Measurements from ENCODE around the gene ZNF99.
"Not testable (repeated sequence)": the region's sequence is repeated elsewhere in the genome, so short reads cannot be mapped to it uniquely, and the experiment has no call there.

The ZNF99 gene

DNA sequence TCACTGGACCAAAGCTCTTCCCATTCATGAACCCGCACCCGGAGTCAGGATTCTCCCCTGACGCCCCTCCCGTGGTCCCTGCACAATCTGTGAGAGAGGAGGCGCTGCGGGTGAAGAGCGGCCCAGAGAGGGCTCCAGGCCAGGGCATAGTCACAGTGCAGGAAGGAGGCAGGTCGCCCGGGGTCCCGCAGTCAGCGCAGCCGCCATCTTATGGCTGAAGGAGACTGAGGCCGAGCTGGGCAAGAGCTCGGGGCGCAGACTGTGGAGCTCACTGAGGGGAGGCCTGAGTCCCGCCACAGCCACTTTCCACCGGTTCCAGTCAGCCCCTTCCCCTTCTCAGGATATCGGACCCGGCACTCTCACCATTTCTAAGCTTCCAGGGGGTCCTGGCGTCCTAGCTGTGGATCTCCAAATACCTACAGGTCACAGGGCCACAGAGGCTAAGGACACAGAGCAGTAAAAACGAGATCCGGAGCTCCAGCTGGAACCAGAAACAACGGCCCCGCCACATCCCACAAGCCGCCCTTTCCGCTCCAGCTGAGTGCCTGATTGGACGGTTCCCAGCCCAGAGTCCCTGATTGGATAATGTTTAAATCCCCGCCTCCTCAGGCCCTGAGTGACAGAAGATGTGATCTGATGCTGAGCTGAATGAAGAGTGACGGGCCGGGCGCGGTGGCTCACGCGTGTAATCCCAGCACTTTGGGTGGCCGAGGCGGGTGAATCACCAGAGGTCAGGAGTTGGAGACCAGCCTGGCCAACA is at the start of gene ZNF99:
ZNF99 (minus strand) TSS at position 501 of the 760 bp plus-strand sequence; CDS start at position 366, 135 bp downstream.
- no peak within 1 kb of the TSS for H3K4me3 Mint-ChIP-seq

DNA sequence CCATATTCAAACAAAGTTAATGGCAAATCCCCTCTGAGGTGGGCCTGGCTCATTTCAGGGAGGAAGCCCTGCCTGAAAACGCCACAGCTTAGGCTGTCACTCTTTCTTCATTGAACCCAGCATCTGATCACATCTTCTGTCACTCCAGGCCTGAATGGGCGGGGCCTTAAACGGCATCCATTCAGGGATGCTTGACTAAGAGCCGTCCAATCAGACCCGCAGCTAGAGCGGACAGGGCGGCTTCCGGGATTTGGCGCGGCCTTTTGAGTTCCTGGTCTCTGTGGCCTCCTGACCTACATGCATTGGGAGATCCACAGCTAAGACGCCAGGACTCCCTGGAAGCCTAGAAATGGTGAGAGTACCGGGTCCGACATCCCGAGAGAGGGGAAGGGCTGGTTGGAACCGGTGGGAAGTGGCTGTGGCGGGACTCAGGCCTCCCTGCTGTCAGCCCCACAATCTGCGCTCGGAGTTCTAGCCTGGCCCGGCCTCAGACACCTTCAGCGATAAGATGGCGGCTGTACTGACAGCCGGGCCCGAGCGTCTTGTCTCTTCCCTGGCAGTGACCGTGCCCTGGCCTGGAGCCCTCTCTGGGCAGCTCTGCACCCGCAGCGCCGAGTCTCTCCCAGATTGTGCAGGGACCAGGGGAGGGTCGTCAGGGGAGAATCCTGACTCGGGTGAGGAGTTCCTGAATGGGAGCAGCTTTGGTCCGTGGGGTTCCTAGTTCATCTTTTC is 48.2 kb upstream of the ZNF99 start, which contains the start of gene ZNF723:
ZNF723 (plus strand) TSS at position 261 of the 732 bp plus-strand sequence; CDS start at position 350, 89 bp downstream.
- Mint-ChIP-seq H3K27me3 (no peaks in the 10 kb centered on the region), H3K36me3 (ENCODE audit: low read depth) (peaks cover 2% of the 10 kb centered on the region), H3K4me1 (ENCODE audit: low read depth) (no peaks in the 10 kb centered on the region), H3K4me3 (no peak within 1 kb of the TSS), H3K9me3 (peaks cover 20% of the 10 kb centered on the region), H3K27ac (no peak within 1 kb of the TSS)
- no peak for DNase-seq

More for the DNA sequence above, at the start of gene ZNF99:
- Mint-ChIP-seq H3K4me1 (ENCODE audit: low read depth) (no peaks in the 10 kb centered on the region), H3K36me3 (ENCODE audit: low read depth) (peaks cover 4% of the 10 kb centered on the region), H3K27ac (no peak within 1 kb of the TSS), H3K9me3 (peaks cover 24% of the 10 kb centered on the region), H3K27me3 (peaks cover 8% of the 10 kb centered on the region)
- no peak for DNase-seq

DNA sequence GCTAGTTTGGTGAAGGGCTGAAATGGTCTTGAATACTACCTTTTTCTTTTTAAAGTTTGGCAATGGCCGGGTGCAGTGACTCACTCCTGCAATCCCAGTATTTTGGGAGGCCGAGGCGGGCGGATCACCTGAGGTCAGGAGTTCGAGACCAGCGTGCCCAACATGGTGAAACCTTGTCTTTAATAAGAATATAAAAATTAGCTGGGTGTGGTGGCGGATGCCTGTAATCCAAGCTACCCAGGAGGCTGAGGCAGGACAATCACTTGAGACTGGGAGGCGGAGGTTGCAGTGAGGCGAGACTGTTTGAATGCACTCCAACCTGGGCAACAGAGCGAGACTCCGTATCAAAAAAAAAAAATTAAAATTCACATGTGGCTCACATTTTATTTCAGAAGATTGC is 47.3 kb upstream of the ZNF99 start:
- Mint-ChIP-seq H3K4me3 (no peak overlapping the region), H3K4me1 (ENCODE audit: low read depth) (no peaks in the 10 kb centered on the region), H3K27me3 (no peaks in the 10 kb centered on the region), H3K27ac (no peak overlapping the region), H3K9me3 (peaks cover 22% of the 10 kb centered on the region), H3K36me3 (ENCODE audit: low read depth) (peaks cover 2% of the 10 kb centered on the region)
- DNase-seq = no peak

DNA sequence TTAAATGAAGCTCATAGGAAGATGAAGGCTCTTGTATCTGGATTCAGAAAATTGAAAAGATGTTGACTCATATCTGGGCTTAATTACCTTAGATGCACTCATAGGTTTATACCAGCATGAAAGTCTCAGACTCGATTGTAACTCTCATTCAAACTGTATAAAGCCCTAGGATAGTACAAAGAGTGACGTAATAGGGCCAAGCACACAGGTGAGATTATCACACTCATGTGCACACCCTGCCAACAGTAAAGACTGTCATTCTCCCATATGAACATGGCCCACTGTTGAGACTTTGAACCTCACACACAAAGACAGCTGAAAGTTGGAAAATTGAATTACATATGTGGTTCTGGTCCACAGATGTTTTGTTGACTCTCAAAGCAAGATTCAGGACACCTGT is 30.2 kb upstream of the ZNF99 start:
- Mint-ChIP-seq H3K27ac (no peak overlapping the region), H3K27me3 (no peaks in the 10 kb centered on the region), H3K36me3 (ENCODE audit: low read depth) (no peaks in the 10 kb centered on the region), H3K4me3 (no peak overlapping the region), H3K4me1 (ENCODE audit: low read depth) (no peaks in the 10 kb centered on the region), H3K9me3 (peaks cover 66% of the 10 kb centered on the region)
- no peak for DNase-seq

DNA sequence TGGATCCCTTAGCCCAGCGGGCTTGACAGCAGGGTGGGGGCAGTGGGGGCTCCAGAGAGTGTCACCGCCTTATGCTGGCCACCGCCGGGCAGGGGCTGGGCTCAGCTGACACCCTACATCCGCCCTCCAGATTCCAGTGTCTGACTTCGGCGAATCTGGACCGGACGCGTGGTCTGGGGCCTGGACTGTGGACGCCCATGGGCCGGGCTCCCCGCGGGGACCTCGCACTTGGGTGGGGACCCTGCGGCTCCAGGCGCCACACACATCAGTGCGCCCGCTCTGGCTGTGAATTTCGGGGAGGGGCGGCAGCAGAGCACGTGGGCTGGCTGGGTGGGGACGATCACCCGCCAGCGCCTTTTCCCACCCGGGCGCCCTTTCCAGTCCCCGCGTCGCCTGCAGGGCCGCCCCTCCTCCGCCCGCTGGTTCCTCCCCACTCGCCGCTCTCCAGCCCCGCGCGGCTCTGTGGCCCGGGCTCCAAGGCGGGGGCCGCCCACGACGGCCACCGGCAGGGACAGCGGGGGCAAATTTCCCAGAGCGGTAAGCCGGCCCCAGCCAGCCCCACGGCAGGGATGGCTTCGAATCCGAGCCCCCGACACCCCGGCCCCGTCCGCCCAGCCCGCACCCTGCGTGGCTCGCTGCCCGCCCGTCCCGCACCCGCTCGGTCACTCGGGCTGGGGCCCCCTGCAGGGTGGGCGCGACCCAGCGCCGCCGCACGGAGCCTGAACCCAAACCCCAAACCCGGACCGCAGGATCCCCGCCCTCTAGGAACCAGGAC is 23.3 kb upstream of the ZNF99 start:
- H3K27ac Mint-ChIP-seq = no peak overlapping the region
- peaks cover 36% of the 10 kb centered on the region for H3K9me3 Mint-ChIP-seq
- peaks cover 8% of the 10 kb centered on the region for H3K27me3 Mint-ChIP-seq
- H3K4me1 Mint-ChIP-seq (ENCODE audit: low read depth) = no peaks in the 10 kb centered on the region
- H3K36me3 Mint-ChIP-seq (ENCODE audit: low read depth) = no peaks in the 10 kb centered on the region
- H3K4me3 Mint-ChIP-seq = no peak overlapping the region
- no peak for DNase-seq

DNA sequence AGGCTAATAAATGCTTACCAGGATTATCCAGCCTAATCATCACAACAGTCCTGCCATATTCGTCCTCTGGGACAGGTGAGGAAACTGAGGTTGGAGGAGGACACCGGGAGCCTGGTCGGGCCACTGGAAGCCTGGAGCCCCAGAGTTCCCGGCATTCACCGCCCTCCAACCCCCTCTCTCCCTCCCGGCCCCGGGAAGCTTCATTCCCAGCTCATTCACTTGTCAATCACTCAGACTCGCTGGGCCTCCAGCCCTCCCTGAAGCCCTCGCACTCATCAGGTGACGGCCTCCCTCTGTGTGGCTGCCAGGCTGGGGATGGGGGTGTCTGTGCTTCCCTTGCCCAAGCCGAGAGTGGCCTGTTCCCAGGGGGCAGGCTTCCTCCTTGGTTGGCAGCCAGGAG is 22.5 kb upstream of the ZNF99 start:
- H3K4me1 Mint-ChIP-seq (ENCODE audit: low read depth) = no peaks in the 10 kb centered on the region
- H3K27ac Mint-ChIP-seq = no peak overlapping the region
- no peak for DNase-seq
- H3K9me3 Mint-ChIP-seq = peaks cover 36% of the 10 kb centered on the region
- no peaks in the 10 kb centered on the region for H3K36me3 Mint-ChIP-seq (ENCODE audit: low read depth)
- peaks cover 8% of the 10 kb centered on the region for H3K27me3 Mint-ChIP-seq
- no peak overlapping the region for H3K4me3 Mint-ChIP-seq

DNA sequence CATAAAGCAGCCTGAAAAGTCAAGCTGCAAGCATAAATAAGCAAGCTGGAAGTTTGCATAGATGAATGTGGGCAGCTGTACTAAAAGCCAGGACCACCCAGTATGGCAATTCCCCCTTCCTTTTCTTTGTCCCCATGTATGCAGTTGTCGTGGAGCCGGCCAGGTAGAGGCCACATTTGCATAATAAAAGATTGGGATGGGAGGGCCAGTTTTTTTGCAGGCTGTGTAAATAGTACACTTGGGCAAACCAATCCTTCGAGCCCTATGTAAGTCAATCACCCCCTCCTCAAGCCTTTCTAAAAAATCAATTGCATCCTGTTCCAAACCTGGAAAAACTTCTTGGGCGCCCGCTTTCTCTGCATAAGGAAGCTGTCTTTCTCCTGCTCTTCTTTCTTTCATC is 13.1 kb upstream of the ZNF99 start:
- DNase-seq = no peak
- Mint-ChIP-seq H3K27ac (no peak overlapping the region), H3K36me3 (ENCODE audit: low read depth) (peaks cover 5% of the 10 kb centered on the region), H3K4me1 (ENCODE audit: low read depth) (no peaks in the 10 kb centered on the region), H3K4me3 (no peak overlapping the region), H3K9me3 (peaks cover 53% of the 10 kb centered on the region), H3K27me3 (no peaks in the 10 kb centered on the region)

DNA sequence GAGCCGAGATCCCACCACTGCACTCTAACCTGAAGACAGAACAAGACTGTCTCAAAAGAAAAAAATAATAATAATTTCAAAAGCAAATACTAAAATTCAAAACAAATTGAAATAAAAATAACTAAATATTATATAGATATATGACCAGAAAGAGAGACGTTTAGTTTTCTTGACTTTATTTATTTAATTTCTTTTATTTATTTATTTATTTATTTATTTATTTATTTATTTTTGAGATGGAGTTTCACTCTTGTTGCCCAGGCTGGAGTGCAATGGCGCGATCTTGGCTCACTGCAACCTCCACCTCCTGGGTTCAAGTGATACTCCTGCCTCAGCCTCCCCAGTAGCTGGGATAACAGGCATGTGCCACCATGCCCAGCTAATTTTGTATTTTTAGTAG is 8.9 kb upstream of the ZNF99 start:
- DNase-seq; H3K4me3 Mint-ChIP-seq; H3K27me3 Mint-ChIP-seq; H3K36me3 Mint-ChIP-seq (ENCODE audit: low read depth); H3K4me1 Mint-ChIP-seq (ENCODE audit: low read depth); H3K27ac Mint-ChIP-seq: not testable (repeated sequence)
- peaks cover 41% of the 10 kb centered on the region for H3K9me3 Mint-ChIP-seq

DNA sequence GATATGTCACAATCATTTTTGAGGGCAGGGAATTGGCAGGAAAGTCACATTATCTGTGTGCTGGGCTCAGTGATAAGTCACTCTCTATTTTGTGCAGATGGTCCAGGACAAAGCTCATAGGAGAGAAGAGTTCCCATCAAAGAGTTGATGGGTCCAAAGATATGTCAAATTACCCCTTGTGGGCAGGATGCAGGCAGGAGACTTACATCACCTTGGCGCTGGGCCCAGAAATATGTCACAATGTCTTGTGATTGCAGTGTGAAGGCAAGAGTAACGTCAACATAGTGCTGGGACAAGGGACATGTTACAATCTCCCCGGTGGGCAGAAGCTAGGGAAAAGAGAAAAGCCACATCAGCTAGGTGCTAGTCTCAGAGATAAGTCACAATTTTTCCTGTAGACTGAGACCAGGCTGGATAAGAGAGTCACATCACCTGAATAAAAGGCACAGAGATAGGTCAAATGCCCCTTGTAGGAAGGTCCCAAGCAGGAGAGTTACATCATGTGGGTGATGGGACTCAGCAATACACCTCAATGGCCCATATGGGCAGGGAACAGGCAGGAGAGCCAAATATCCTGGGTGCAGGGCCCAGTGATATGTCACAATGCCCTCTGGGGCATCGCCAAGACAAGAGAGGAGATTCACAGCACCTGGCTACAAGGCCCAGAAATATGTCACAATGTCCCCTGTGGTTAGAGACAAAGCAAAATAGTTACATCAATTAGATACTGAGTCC is 47.9 kb downstream of the ZNF99 start:
- Mint-ChIP-seq H3K9me3 (peaks cover 61% of the 10 kb centered on the region), H3K4me1 (ENCODE audit: low read depth) (no peaks in the 10 kb centered on the region), H3K27ac (no peak overlapping the region), H3K4me3 (no peak overlapping the region), H3K27me3 (no peaks in the 10 kb centered on the region), H3K36me3 (ENCODE audit: low read depth) (no peaks in the 10 kb centered on the region)
- no peak for DNase-seq

DNA sequence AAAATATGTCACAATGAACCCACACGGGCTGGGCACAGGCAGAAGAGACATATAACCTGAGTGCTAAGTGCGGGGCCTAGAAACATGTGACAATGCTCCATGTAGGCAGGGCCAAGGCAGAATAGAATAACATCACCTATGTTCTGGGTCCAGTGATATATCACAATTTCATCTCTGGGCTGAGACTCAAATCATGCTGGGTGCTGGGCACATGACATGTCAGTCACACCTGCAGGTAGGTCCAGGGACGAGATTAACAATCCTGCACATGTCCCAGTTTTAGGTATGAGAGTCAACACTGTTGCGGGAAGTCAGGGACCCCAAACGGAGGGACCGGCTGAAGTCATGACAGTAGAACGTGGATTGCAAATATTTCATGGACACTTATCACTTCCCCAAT is 50.3 kb downstream of the ZNF99 start:
- DNase-seq = no peak
- H3K27ac Mint-ChIP-seq = no peak overlapping the region
- no peaks in the 10 kb centered on the region for H3K4me1 Mint-ChIP-seq (ENCODE audit: low read depth)
- no peaks in the 10 kb centered on the region for H3K27me3 Mint-ChIP-seq
- H3K36me3 Mint-ChIP-seq (ENCODE audit: low read depth) = no peaks in the 10 kb centered on the region
- peaks cover 53% of the 10 kb centered on the region for H3K9me3 Mint-ChIP-seq
- no peak overlapping the region for H3K4me3 Mint-ChIP-seq

DNA sequence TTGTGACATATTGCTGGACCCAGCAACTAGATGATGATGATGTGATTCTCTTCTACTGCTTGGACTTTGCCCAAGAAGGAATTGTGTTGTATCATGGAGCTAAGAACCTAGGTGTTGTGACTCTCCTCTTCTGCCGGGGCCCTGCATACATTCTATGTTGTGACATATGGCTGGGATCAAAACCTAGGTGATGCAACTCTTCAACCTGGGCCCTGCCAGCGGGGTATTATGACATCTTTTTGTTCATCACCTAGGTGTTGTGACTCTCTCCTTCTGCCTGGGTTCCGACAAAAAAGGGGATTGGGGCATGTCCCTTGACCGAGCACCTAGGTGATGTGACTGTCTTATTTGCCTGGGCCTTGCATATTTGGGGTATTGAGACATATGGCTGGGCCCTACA is 55.7 kb downstream of the ZNF99 start:
- H3K9me3 Mint-ChIP-seq = peaks cover 39% of the 10 kb centered on the region
- H3K36me3 Mint-ChIP-seq (ENCODE audit: low read depth); H3K4me3 Mint-ChIP-seq; H3K27ac Mint-ChIP-seq; H3K4me1 Mint-ChIP-seq (ENCODE audit: low read depth); H3K27me3 Mint-ChIP-seq; DNase-seq: not testable (repeated sequence)

DNA sequence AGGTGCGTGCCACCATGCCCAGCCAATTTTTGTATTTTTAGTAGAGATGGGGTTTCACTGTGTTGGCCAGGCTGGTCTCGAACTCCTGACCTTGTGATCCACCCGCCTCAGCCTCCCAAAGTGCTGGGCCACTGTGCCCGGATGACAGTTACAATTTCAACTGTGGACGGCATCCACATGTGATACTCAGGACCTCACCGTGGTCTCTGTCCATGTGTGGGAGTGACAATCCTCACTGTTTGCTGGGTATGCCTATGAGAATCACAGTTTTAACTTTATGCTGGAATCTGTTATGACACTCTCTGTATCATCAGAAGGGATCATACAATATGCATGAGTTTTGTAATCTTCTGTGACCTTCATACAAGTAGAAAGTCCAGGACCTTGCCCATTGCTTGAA is 62.4 kb downstream of the ZNF99 start:
- not testable (repeated sequence) for H3K27ac Mint-ChIP-seq; H3K27me3 Mint-ChIP-seq; H3K4me1 Mint-ChIP-seq (ENCODE audit: low read depth); H3K4me3 Mint-ChIP-seq; DNase-seq; H3K36me3 Mint-ChIP-seq (ENCODE audit: low read depth)
- peaks cover 38% of the 10 kb centered on the region for H3K9me3 Mint-ChIP-seq

DNA sequence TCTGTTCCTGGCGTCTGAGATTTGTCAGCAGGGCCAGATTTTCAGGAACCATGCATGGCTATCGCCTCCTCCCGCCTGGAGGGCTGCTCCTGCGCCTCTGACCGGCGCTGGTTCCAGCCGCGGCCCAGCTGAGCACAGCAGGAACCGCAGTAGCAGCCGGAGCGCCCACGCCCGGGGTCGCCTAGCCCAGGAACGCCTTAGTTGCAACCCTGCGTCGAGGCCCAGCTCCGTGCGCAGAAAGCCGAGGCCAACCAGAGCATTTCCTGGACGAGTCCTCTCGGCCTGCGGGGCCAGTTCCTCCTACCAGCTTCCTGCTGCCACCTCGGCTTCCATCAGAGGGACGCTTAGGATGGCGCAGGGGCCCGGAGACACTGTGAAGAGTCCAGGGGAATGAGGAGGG is 75.0 kb downstream of the ZNF99 start:
- Mint-ChIP-seq H3K27me3 (no peaks in the 10 kb centered on the region), H3K9me3 (peaks cover 10% of the 10 kb centered on the region), H3K4me3 (no peak overlapping the region), H3K4me1 (ENCODE audit: low read depth) (no peaks in the 10 kb centered on the region), H3K27ac (no peak overlapping the region), H3K36me3 (ENCODE audit: low read depth) (no peaks in the 10 kb centered on the region)
- no peak for DNase-seq

DNA sequence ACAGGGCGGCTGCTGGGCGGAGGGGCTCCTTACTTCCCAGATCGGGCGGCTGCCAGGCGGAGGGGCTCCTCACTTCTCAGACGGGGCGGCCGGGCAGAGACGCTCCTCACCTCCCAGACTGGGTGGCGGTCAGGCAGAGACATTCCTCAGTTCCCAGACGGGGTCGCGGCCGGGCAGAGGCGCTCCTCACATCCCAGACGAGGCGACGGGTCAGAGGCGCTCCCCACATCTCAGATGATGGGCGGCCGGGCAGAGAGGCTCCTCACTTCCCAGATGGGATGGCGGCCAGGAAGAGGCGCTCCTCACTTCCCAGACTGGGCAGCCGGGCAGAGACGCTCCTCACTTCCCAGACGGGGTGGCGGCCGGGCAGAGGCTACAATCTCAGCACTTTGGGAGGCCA is 80.9 kb downstream of the ZNF99 start:
- peaks cover 17% of the 10 kb centered on the region for H3K9me3 Mint-ChIP-seq
- H3K27me3 Mint-ChIP-seq; DNase-seq; H3K4me3 Mint-ChIP-seq; H3K27ac Mint-ChIP-seq; H3K4me1 Mint-ChIP-seq (ENCODE audit: low read depth): not testable (repeated sequence)
- H3K36me3 Mint-ChIP-seq (ENCODE audit: low read depth) = peaks cover 10% of the 10 kb centered on the region
